ENCODE data around the gene TRAPPC2L. TPM values are rescaled to one million over a fixed set of nuclear protein-coding genes. Genes with fewer than 3 reads are reported as not detected.
"Not testable (repeated sequence)": the region's sequence is repeated elsewhere in the genome, so short reads cannot be mapped to it uniquely, and the experiment has no call there.

TRAPPC2L gene
- total RNA-seq, 1 experiment from 2014 or later = 52.9 TPM

GRCh38 chr16:88818575-88818874 lies 38.4 kb upstream of the TRAPPC2L start:
- DNase-seq (ENCODE audit: low spot score) = no peak

GRCh38 chr16:88819126-88819525 lies 37.8 kb upstream of the TRAPPC2L start:
- DNase-seq (ENCODE audit: low spot score) = no peak

GRCh38 chr16:88820385-88821025 lies 36.4 kb upstream of the TRAPPC2L start:
- DNase-seq (ENCODE audit: low spot score) = no peak

GRCh38 chr16:88821168-88821850 lies 35.6 kb upstream of the TRAPPC2L start:
- DNase-seq (ENCODE audit: low spot score) = no peak

- DNase-seq (ENCODE audit: low spot score) = no peak
Measured at GRCh38 chr16:88822281-88823040, 34.5 kb upstream of the TRAPPC2L start.

- not testable (repeated sequence) for DNase-seq (ENCODE audit: low spot score)
Measured at GRCh38 chr16:88823646-88824045, 33.3 kb upstream of the TRAPPC2L start.

- no peak for DNase-seq (ENCODE audit: low spot score)
Measured at GRCh38 chr16:88824256-88825077, 32.5 kb upstream of the TRAPPC2L start.

- DNase-seq (ENCODE audit: low spot score) = no peak
Measured at GRCh38 chr16:88825146-88825545, 31.8 kb upstream of the TRAPPC2L start.

GRCh38 chr16:88826070-88826840 lies 30.7 kb upstream of the TRAPPC2L start:
- DNase-seq (ENCODE audit: low spot score) = no peak

GRCh38 chr16:88827727-88828126 lies 29.2 kb upstream of the TRAPPC2L start:
- DNase-seq (ENCODE audit: low spot score) = no peak

- no peak for DNase-seq (ENCODE audit: low spot score)
Measured at GRCh38 chr16:88828711-88829110, 28.2 kb upstream of the TRAPPC2L start.

- no peak for DNase-seq (ENCODE audit: low spot score)
Measured at GRCh38 chr16:88830258-88830657, 26.7 kb upstream of the TRAPPC2L start.

- no peak for DNase-seq (ENCODE audit: low spot score)
Measured at GRCh38 chr16:88830783-88831182, 26.1 kb upstream of the TRAPPC2L start.

- DNase-seq (ENCODE audit: low spot score) = peak; percentile 35
Measured at GRCh38 chr16:88831838-88832237, 25.1 kb upstream of the TRAPPC2L start.

GRCh38 chr16:88833086-88833485 lies 23.8 kb upstream of the TRAPPC2L start:
- no peak for DNase-seq (ENCODE audit: low spot score)

GRCh38 chr16:88834670-88835069 lies 22.3 kb upstream of the TRAPPC2L start:
- no peak for DNase-seq (ENCODE audit: low spot score)

GRCh38 chr16:88835383-88835782 lies 21.5 kb upstream of the TRAPPC2L start:
- DNase-seq (ENCODE audit: low spot score) = no peak

- no peak for DNase-seq (ENCODE audit: low spot score)
Measured at GRCh38 chr16:88835818-88836217, 21.1 kb upstream of the TRAPPC2L start.

- no peak for DNase-seq (ENCODE audit: low spot score)
Measured at GRCh38 chr16:88836791-88837190, 20.1 kb upstream of the TRAPPC2L start.

GRCh38 chr16:88837806-88838205 lies 19.1 kb upstream of the TRAPPC2L start:
- DNase-seq (ENCODE audit: low spot score) = no peak

- DNase-seq (ENCODE audit: low spot score) = no peak
Measured at GRCh38 chr16:88838566-88838965, 18.4 kb upstream of the TRAPPC2L start.

Measured in A172 (cell line).